Pericardium fibroblast (primary cell): Measurements from ENCODE around the gene CORO7. TPM values are rescaled to one million over a fixed set of nuclear protein-coding genes. Genes with fewer than 3 reads are reported as not detected.

Experiments
- total RNA-seq: library from RNA; depleted of rRNA; stranded (reverse); fragments of >200 nt; gene quantifications from 2 replicates; pipeline ENCODE4 v1.2.3, GENCODE V29; 2015

The CORO7 gene
- total RNA-seq, result 8.2 and 18.6 TPM in 2 replicates

DNA sequence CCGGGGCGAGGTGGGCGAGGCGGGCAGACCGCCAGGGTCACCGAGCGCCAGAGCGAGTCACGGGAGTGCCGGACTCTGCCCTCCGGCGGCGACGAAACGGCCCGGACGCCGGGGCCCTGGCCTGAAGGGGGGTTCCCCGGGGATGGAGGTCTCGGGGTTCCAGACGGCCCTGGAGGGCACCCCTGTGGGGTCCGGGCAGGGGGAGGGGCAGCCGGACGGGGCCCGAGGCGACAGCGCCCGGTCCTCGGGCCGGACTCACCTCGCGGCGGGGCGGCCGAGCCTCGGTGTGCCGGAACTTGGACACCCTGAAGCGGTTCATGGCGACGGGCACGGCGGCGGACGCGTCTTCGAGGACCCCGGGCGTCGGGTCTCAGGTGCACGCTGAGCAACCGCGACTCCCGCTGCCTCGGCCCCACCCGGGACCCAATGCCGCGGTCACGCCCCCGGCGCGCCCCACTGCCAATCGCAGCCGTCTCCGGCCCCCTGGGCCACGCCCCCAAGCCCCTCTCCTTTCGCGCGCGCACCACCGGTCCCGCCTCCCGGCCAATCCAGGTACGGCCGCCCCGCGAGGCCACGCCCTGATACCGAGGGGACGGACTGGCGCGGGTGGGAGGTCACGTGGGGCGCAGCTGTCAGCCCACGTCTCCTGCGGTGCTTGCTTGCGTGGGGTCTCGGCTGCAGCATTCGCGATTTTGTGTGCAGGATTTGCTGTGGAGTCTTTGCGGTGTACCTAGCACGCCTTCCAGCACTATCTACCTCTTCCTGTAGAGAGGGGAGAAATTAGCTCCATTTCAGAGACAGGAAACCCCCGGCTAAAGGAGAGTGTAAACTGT is at the start of gene CORO7:
TSS of gene CORO7 (minus strand) at position 397 of the 833 bp plus-strand sequence. CDS start at position 319, 78 bp downstream.

DNA sequence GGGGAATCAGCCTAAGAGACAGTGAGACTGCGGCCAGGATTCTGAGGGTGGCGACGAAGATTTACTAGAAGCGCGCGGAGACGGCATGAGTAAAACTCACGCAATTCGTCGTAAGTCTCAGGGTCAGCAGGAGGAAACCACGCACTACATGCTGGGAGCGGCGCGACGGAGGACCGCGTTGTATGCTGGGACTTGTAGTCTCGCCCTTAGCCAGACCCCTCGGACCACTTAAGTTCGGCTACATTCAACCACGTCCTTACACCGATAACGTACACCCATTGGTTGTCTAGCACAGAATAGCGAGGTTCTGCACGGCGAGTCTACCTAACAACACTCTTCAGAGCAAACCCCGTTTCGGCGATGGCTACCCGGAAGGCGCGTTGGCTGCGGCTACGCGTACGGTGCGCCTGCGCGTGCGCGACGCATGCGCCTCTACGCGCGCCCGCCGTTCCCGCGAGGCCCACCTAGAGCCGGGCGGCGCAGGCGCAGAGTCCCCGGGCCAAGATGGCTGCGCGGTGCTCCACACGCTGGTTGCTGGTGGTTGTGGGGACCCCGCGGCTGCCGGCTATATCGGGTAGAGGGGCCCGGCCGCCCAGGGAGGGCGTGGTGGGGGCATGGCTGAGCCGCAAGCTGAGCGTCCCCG is 9.1 kb upstream of the CORO7 start, which contains the start of gene DNAJA3:
TSS of gene DNAJA3 (plus strand) at position 491 of the 643 bp plus-strand sequence. CDS start at position 505, 14 bp downstream.

DNA sequence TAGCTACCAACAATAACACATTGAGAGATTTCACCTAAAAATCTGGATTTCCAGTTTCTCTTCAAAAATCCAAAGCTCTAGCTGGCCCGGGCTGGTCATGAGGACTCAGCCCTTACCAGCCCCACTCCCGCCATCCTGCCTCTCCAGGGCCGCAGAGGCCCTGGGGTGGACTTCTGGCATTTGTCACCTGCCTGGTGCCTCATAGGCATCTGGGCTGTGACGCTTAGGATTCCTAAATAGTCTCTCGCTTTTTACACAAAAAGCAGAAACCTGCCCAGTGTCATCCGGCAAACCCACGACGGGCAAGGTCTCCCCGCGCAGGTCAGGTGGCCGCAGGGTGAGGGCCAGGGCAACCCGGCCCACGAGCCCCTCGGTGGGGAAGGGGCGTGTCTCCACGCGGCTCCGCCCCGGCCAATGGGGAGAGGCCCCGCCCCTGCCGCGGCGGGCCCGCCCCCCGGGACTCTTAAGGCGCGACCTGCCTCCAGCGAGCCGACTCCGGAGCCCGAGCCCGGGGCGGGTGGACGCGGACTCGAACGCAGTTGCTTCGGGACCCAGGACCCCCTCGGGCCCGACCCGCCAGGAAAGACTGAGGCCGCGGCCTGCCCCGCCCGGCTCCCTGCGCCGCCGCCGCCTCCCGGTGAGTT is 44.9 kb downstream of the CORO7 start, which contains the start of gene VASN:
TSS of gene VASN (plus strand) at position 492 of the 644 bp plus-strand sequence. CDS start 9,030 bp downstream, outside the sequence.

DNA sequence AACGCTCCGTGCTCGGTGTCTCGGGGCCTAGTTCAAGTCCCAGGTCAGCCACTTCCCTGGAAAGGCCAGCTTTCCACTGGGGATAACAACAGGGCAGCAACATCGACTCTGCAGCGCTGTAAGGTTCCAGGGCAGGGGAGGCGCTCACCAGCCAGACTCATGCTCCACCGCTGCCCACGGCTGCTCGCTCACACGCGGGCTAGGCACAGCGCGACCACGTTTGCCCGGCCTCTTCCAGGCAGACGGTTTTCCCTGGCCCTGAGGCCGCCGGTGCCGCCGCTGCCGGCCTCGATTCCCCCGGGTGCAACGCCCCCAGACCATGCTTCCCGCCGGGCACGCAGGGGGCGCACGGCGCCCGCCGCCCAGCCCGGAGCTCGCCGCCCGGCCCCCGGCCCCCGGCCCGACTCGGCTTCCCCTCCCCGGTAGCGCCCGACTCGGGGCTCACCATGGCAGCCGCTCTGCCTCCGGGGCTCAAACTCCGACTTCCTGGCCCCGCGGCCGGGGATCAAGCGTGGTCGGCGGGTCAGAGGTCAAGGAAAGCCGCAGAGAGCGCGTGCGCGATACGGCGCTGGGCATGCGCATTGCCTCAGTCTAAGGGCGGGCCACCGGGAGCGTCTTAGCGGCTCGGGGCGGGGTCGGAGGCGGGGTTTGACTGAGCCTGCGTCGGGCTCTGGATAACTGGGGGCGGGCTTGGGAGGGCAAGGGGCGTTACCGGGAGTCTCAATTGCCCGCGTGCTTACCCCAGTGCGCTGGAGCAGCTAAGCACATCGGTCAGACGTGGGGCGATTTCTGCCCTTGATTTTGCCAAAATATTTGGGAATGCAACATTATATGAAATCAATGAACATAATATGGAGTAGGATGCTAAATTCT is 65.4 kb downstream of the CORO7 start, which contains the start of gene PAM16:
TSS of gene PAM16 (minus strand) at position 535 of the 873 bp plus-strand sequence. CDS start at position 448, 87 bp downstream.

DNA sequence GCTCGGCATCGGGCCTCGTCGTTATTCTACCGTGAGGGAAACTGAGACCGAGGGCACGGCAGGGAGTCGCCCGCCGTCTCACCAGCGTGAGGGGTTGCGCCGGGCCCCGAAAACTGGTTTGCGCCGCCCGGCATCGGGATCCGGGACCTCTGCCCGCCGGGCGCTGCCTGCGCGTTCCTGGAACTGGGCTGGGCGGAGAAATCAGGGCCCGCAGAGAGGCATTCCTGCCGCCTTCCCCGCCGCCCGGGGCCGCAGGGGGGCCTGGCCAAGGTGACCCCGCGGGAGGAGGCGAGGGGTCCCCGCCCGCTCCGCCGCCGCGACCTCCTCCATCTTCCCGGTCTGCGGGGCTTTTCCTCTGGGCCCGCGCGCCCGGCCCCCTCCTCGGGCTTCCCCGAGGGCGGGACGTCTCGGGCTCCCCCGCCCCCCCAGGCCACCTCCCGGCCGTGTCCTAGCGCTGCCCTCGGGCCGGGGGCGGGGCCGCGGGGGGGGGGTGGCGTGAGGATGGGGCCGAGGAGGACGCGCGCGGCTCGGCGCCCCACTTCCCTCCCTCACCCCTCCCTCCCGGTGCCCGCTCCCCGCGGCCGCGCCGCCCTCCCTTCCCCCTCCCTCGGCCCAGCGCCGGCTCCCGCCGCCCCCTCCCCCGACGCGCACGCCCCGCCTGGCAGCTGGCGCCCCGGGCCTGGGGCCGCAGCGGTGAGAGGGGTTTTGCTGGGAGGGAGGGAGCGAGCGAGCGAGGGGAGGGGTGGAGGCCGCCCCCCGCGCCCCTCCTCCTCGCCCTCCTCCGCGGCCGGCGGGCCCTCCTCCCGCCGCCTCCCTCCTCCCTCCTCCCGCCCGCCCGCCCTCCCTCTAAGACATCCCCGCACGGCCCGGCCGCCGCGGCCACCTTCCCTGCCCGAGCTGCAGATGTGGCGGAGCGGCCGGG is 100.9 kb downstream of the CORO7 start, which contains the start of gene GLIS2:
TSS of gene GLIS2 (plus strand) at position 882 of the 922 bp plus-strand sequence. CDS start 16,214 bp downstream, outside the sequence.

Other genes starting within 250 kb of the CORO7 start
- gene SRL, start 174.5 kb downstream of the CORO7 start, total RNA-seq, result 0.68 TPM in 1 of 2 replicates, not detected in the other
- 5.7 and 10.0 TPM in 2 replicates for gene TFAP4, start 143.6 kb downstream of the CORO7 start, total RNA-seq
- gene GLIS2, start 100.5 kb downstream of the CORO7 start, total RNA-seq, result 14.1 and 21.4 TPM in 2 replicates
- 31.7 and 44.6 TPM in 2 replicates for gene PAM16, start 65.3 kb downstream of the CORO7 start, total RNA-seq
- 214 and 253 TPM in 2 replicates for gene VASN, start 44.7 kb downstream of the CORO7 start, total RNA-seq
- gene DNAJA3, start 9.3 kb upstream of the CORO7 start, total RNA-seq, result 26.0 and 32.7 TPM in 2 replicates
- gene NMRAL1, start 58.0 kb upstream of the CORO7 start, total RNA-seq, result 54.6 and 55.6 TPM in 2 replicates
- gene HMOX2, start 59.8 kb upstream of the CORO7 start, total RNA-seq, result 39.6 and 52.2 TPM in 2 replicates
- 16.5 and 18.2 TPM in 2 replicates for gene CDIP1, start 122.2 kb upstream of the CORO7 start, total RNA-seq
- 0.09 TPM in 1 of 2 replicates, not detected in the other for gene C16orf96, start 139.7 kb upstream of the CORO7 start, total RNA-seq
- 14.2 and 15.4 TPM in 2 replicates for gene UBALD1, start 198.3 kb upstream of the CORO7 start, total RNA-seq
- 23.9 and 31.6 TPM in 2 replicates for gene MGRN1, start 208.2 kb upstream of the CORO7 start, total RNA-seq